K562 (cell line): ENCODE results near the gene DOCK3.

ENCODE experiments used
- CHD1 ChIP-seq: fragments of 200-600 bp; sonication (generic); IDR thresholded peaks from one replicate; pipeline ENCODE4 v1.6.1; 2012; ENCODE audit warnings: mild to moderate bottlenecking, moderate library complexity, low read length, inconsistent platforms
- NONO ChIP-seq, 2 experiments: fragments of 200-400 bp in 1 of 2; fragments of 450-650 bp in 1 of 2; formaldehyde crosslinking in 1 of 2; IDR thresholded peaks; 2 replicates each; pipeline ENCODE4 v1.6.1; 2017; ENCODE audit warnings: low read depth in 2 of 2, mild to moderate bottlenecking in 2 of 2, moderate library complexity in 2 of 2, low read length in 1 of 2

GRCh38 chr3:51002495-51002894 lies 327.8 kb downstream of the DOCK3 start:
- no peak for TF ChIP-seq NONO (IDR thresholded peaks at IDR 0.05; ENCODE audit: low read depth in 2 of 2, low read length in 1 of 2)
- no peak for TF ChIP-seq CHD1
